B cell (primary cell): ENCODE data around the gene TRAPPC8. TPM values are rescaled to one million over a fixed set of nuclear protein-coding genes. Genes with fewer than 3 reads are reported as not detected.

Experiments used
- ATAC-seq: fragments of 200-7000 bp; cut with Tn5 transposase; one replicate; pipeline ENCODE4 v1.10.0; 2021; ENCODE audit warnings: low read depth, mild to moderate bottlenecking, moderate number of reproducible peaks, moderate library complexity
- CTCF ChIA-PET: fragments of 350-600 bp; sonication (Branson Sonifier 250); formaldehyde crosslinking; loops from one replicate; lab custom pipeline; 2021; ENCODE audit warnings: antibody characterized with exemption, inconsistent platforms; lab: Charles Lee
- POLR2A ChIA-PET: fragments of 350-600 bp; sonication (Branson Sonifier 250); formaldehyde crosslinking; loops from one replicate; lab custom pipeline; 2021; ENCODE audit warnings: antibody characterized with exemption; lab: Charles Lee
- DNase-seq: peaks from one replicate; pipeline ENCODE4 v3.0.0; 2013
- H2AFZ ChIP-seq: 2 replicates; pipeline ENCODE4 v1.6.1; 2012; ENCODE audit warnings: mild to moderate bottlenecking, low read depth, low read length; ENCODE audit not compliant: insufficient read depth, poor library complexity, severe bottlenecking
- H3K27ac ChIP-seq, 2 donors: 1 replicate in 1 of 2; 2 replicates in 1 of 2; pipeline ENCODE4 v1.5.1; 2012 to 2013; ENCODE audit warnings: low read length in 2 of 2, mild to moderate bottlenecking in 2 of 2, moderate library complexity in 1 of 2
- H3K27me3 ChIP-seq, 4 experiments: fragments of 200-600 bp in 1 of 4; sonication (generic) in 1 of 4; replicated peaks in 1 of 4; 1 replicate in 2 of 4; 2 replicates in 2 of 4; pipeline versions ENCODE4 v1.6.1 to v1.7.0; 2013 to 2016; ENCODE audit warnings: low read length in 3 of 4, mild to moderate bottlenecking in 2 of 4, mixed read lengths in 1 of 4, moderate library complexity in 1 of 4; ENCODE audit not compliant: insufficient read depth in 4 of 4, control insufficient read depth in 3 of 4; ENCODE audit errors: control extremely low read depth in 1 of 4
- H3K36me3 ChIP-seq, 2 experiments: replicated peaks in 1 of 2; 1 replicate in 1 of 2; 2 replicates in 1 of 2; pipeline versions ENCODE4 v1.6.1 to v1.7.1; 2013; ENCODE audit warnings: low read length in 1 of 2; ENCODE audit not compliant: insufficient read depth in 2 of 2, control insufficient read depth in 1 of 2; ENCODE audit errors: control extremely low read depth in 1 of 2, extremely low read depth in 1 of 2
- H3K4me1 ChIP-seq, 2 donors: fragments of 200-600 bp in 1 of 2; sonication (generic) in 1 of 2; 1 replicate in 1 of 2; 2 replicates in 1 of 2; pipeline versions ENCODE4 v1.5.1 to v1.6.1; 2013 to 2017; ENCODE audit warnings: low read length in 2 of 2; ENCODE audit not compliant: control insufficient read depth in 2 of 2, insufficient read depth in 2 of 2
- H3K4me2 ChIP-seq: replicated peaks from 2 replicates; pipeline ENCODE3; 2012; ENCODE audit warnings: mild to moderate bottlenecking, low read depth, low read length; ENCODE audit not compliant: poor library complexity, severe bottlenecking
- H3K4me3 ChIP-seq, 5 experiments: fragments of 200-600 bp in 1 of 5; sonication (generic) in 1 of 5; 1 replicate in 3 of 5; 2 replicates in 2 of 5; pipeline versions ENCODE4 v1.5.1 to v1.7.0; 2011 to 2016; ENCODE audit warnings: low read length in 4 of 5, mild to moderate bottlenecking in 4 of 5, low read depth in 2 of 5, control low read depth in 1 of 5, moderate library complexity in 1 of 5; ENCODE audit not compliant: insufficient read depth in 1 of 5; ENCODE audit errors: control extremely low read depth in 1 of 5, extremely low read depth in 1 of 5
- H3K79me2 ChIP-seq: fragments of 200-600 bp; sonication (generic); one replicate; pipeline ENCODE4 v1.6.0; 2016; ENCODE audit warnings: low read length; ENCODE audit not compliant: control insufficient read depth, insufficient read depth
- H3K9ac ChIP-seq: fragments of 200-600 bp; sonication (generic); 2 replicates; pipeline ENCODE4 v1.6.1; 2017; ENCODE audit warnings: mild to moderate bottlenecking, low read length, moderate library complexity
- H3K9me3 ChIP-seq, 3 donors: one replicate each; pipeline versions ENCODE4 v1.6.1 to v1.7.1; 2013; ENCODE audit warnings: low read length in 2 of 3; ENCODE audit not compliant: control insufficient read depth in 2 of 3, insufficient read depth in 1 of 3; ENCODE audit errors: control extremely low read depth in 1 of 3
- H4K20me1 ChIP-seq: 2 replicates; pipeline ENCODE4 v1.6.0; 2012; ENCODE audit warnings: mild to moderate bottlenecking, low read length; ENCODE audit not compliant: insufficient read depth, control insufficient read depth, poor library complexity, severe bottlenecking
- H3K27ac Mint-ChIP-seq: one replicate; pipeline ENCODE4 v1.8.0; 2021; ENCODE audit warnings: mixed read lengths
- H3K27me3 Mint-ChIP-seq: one replicate; pipeline ENCODE4 v1.8.0; 2021; ENCODE audit warnings: mixed read lengths
- H3K4me1 Mint-ChIP-seq: one replicate; pipeline ENCODE4 v1.8.0; 2021; ENCODE audit warnings: mixed read lengths
- H3K4me3 Mint-ChIP-seq: one replicate; pipeline ENCODE4 v1.8.0; 2021; ENCODE audit warnings: mixed read lengths
- H3K9me3 Mint-ChIP-seq: one replicate; pipeline ENCODE4 v1.8.0; 2022; ENCODE audit warnings: mixed read lengths; ENCODE audit not compliant: insufficient read depth
- CTCF ChIP-seq: fragments of 200-600 bp; IDR thresholded peaks from one replicate; pipeline ENCODE4 v1.8.0; 2022; ENCODE audit warnings: antibody characterized with exemption, mild to moderate bottlenecking
- EZH2 ChIP-seq: IDR thresholded peaks from 2 replicates; pipeline ENCODE4 v1.6.1; 2012; ENCODE audit warnings: borderline replicate concordance, low read depth, mild to moderate bottlenecking, moderate library complexity, low read length; ENCODE audit not compliant: insufficient read depth, poor library complexity, severe bottlenecking
- WGBS: methylation state at CpG from one replicate; pipeline ENCODE4 v1.1.5; 2013; ENCODE audit warnings: missing lambda C conversion rate; ENCODE audit not compliant: insufficient coverage; 5-methylcytosine and 5-hydroxymethylcytosine counted together
- intact Hi-C: fragments of 100-400 bp; cut with micrococcal nuclease; formaldehyde crosslinking; loops from one replicate; pipeline ENCODE4 v1.10.0; 2022
- polyA plus RNA-seq: library from polyadenylated mRNA; depleted of rRNA; stranded (reverse); fragments of >200 nt; gene quantifications from 2 replicates; pipeline ENCODE4 v1.2.3, GENCODE V29; 2012
- small RNA-seq: library from RNA; depleted of rRNA; stranded (forward); fragments of <200 nt; gene quantifications from one replicate; pipeline ENCODE3, GENCODE V24; 2012; ENCODE audit warnings: low replicate concordance, low read depth; ENCODE audit not compliant: insufficient read length
- total RNA-seq, 2 donors: library from RNA; stranded (reverse); fragments of 120-200 nt in 1 of 2; gene quantifications; 1 replicate in 1 of 2; 2 replicates in 1 of 2; pipeline versions ENCODE4 v1.2.3 to v1.2.4, GENCODE V29; 2013 to 2022

Gene TRAPPC8
- total and polyA plus RNA-seq, 2 donors (not counting 1 experiment from before 2014, with no cell fraction given): 53.6 to 95.5 TPM

DNA sequence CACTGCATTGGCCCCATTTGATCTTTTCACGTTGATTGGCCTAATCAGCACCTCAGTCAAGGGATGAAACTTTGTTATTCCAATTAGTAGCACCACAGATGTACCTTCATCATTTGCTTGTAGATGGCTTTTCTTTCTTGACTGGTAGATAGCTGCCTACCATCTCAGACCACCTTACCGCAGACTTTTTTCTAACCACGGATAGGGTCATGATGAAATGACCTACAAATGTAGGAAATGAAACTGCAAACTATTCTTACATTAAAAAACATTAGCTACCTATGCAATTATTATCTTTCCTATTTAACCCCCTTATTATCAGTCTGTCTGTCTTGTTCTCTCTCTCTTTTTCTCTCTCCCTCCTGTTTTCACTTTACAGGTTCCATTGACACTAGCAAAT lies 159.9 kb downstream of the TRAPPC8 start:
- Histone ChIP-seq H3K27ac (no peak overlapping the region), H2AFZ (no peak overlapping the region), H4K20me1 (no peaks in the 10 kb centered on the region), H3K79me2 (no peaks in the 10 kb centered on the region), H3K4me3 (no peak overlapping the region), H3K36me3 (no peaks in the 10 kb centered on the region), H3K4me2 (no peak overlapping the region), H3K9ac (no peak overlapping the region), H3K4me1 (no peaks in the 10 kb centered on the region), H3K27me3 (no peaks in the 10 kb centered on the region), H3K9me3 (peaks cover 0 to 12% (median 4%) of the 10 kb centered on the region in 3 donors)
- intact Hi-C loops: no loop called here
- Mint-ChIP-seq H3K9me3 (peaks cover 9% of the 10 kb centered on the region), H3K27me3 (peaks cover 3% of the 10 kb centered on the region), H3K4me1 (no peaks in the 10 kb centered on the region), H3K4me3 (no peak overlapping the region), H3K27ac (no peak overlapping the region)
- DNase-seq (no peak), ATAC-seq (no peak)
- TF ChIP-seq CTCF: no peak
- TF ChIP-seq EZH2: no peak
- CTCF ChIA-PET: no interaction called here
- POLR2A ChIA-PET: no interaction called here
- WGBS: no CpG with 5 or more reads among the region's 3 CpGs

Small RNAs within 50 kb of the gene (small RNA-seq; reads per million reads assigned to genes)
- not detected for gene RNU6-1050P

Other genes with a start within 250 kb of the TRAPPC8 start
- gene SLC25A52, start 182.2 kb downstream of the TRAPPC8 start, total RNA-seq: not detected in 2 replicates
- gene SLC25A52, start 182.2 kb downstream of the TRAPPC8 start, polyA plus RNA-seq: 0.07 TPM in 1 of 2 replicates, not detected in the other
- 5.6 and 6.4 TPM in 2 replicates for gene RNF125, start 75.7 kb upstream of the TRAPPC8 start, total RNA-seq
- gene RNF125, start 75.7 kb upstream of the TRAPPC8 start, polyA plus RNA-seq: 7.7 and 12.1 TPM in 2 replicates
- 60.8 and 63.0 TPM in 2 replicates for gene RNF138, start 148.7 kb upstream of the TRAPPC8 start, total RNA-seq
- gene RNF138, start 148.7 kb upstream of the TRAPPC8 start, polyA plus RNA-seq: 30.9 and 132 TPM in 2 replicates
- gene MEP1B, start 246.9 kb upstream of the TRAPPC8 start, total RNA-seq: not detected in 2 replicates
- gene MEP1B, start 246.9 kb upstream of the TRAPPC8 start, polyA plus RNA-seq: 0.03 and 0.13 TPM in 2 replicates